Measurements from ENCODE around the gene SCRN1. TPM values are rescaled to one million over a fixed set of nuclear protein-coding genes. Genes with fewer than 3 reads are reported as not detected.

Gene SCRN1
- total and polyA plus RNA-seq, 2 of the 13 experiments (the other 11 are each of a cell fraction or from before 2014, with no cell fraction given), result 43.2 to 49.8 TPM

- TF ChIP-seq ZSCAN21 (CRISPR knock-in tag; IDR thresholded peaks at IDR 0.05; ENCODE audit: borderline replicate concordance) (peak; percentile 50; the same call in 1 of the 2 replicates), NR2F6 (IDR thresholded peaks at IDR 0.05) (no peak), NR2F6 (CRISPR knock-in tag; IDR thresholded peaks at IDR 0.05) (peak; percentile 57; the same call in 1 of the 2 replicates), ZNF607 (CRISPR knock-in tag; IDR thresholded peaks at IDR 0.05; ENCODE audit: borderline replicate concordance) (peak; percentile 33; the same call in 1 of the 2 replicates), SALL1 (CRISPR knock-in tag; IDR thresholded peaks at IDR 0.05) (peak; percentile 82), ZNF281 (CRISPR knock-in tag; IDR thresholded peaks at IDR 0.05; ENCODE audit: borderline replicate concordance) (no peak), ZNF235 (CRISPR knock-in tag; IDR thresholded peaks at IDR 0.05; ENCODE audit: borderline replicate concordance) (peak; percentile 88; the same call in 1 of the 2 replicates), ZMYM3 (CRISPR knock-in tag; IDR thresholded peaks at IDR 0.05) (peak; percentile 90), CENPX (CRISPR knock-in tag; IDR thresholded peaks at IDR 0.05) (no peak), SIX4 (CRISPR knock-in tag; IDR thresholded peaks at IDR 0.05) (0 out of 2 replicates have a peak, but pooled peaks have one; percentile 52), TARDBP (CRISPR knock-in tag; IDR thresholded peaks at IDR 0.05) (no peak; the same call in 1 of the 2 replicates), RNF219 (CRISPR knock-in tag; IDR thresholded peaks at IDR 0.05) (no peak), THAP11 (CRISPR knock-in tag; IDR thresholded peaks at IDR 0.05) (peak; percentile 96), SMAD3 (CRISPR knock-in tag; IDR thresholded peaks at IDR 0.05) (0 out of 2 replicates have a peak, but pooled peaks have one; percentile 44), SP1 (IDR thresholded peaks at IDR 0.05) (no peak), SP1 (CRISPR knock-in tag; IDR thresholded peaks at IDR 0.05) (peak; percentile 93)
- TF ChIP-seq, protein P1, sequence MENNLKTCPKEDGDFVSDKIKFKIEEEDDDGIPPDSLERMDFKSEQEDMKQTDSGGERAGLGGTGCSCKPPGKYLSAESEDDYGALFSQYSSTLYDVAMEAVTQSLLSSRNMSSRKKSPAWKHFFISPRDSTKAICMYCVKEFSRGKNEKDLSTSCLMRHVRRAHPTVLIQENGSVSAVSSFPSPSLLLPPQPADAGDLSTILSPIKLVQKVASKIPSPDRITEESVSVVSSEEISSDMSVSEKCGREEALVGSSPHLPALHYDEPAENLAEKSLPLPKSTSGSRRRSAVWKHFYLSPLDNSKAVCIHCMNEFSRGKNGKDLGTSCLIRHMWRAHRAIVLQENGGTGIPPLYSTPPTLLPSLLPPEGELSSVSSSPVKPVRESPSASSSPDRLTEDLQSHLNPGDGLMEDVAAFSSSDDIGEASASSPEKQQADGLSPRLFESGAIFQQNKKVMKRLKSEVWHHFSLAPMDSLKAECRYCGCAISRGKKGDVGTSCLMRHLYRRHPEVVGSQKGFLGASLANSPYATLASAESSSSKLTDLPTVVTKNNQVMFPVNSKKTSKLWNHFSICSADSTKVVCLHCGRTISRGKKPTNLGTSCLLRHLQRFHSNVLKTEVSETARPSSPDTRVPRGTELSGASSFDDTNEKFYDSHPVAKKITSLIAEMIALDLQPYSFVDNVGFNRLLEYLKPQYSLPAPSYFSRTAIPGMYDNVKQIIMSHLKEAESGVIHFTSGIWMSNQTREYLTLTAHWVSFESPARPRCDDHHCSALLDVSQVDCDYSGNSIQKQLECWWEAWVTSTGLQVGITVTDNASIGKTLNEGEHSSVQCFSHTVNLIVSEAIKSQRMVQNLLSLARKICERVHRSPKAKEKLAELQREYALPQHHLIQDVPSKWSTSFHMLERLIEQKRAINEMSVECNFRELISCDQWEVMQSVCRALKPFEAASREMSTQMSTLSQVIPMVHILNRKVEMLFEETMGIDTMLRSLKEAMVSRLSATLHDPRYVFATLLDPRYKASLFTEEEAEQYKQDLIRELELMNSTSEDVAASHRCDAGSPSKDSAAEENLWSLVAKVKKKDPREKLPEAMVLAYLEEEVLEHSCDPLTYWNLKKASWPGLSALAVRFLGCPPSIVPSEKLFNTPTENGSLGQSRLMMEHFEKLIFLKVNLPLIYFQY (CRISPR knock-in tag; IDR thresholded peaks at IDR 0.05; ENCODE audit: borderline replicate concordance), result peak; percentile 77
- TF ChIP-seq, protein P2, sequence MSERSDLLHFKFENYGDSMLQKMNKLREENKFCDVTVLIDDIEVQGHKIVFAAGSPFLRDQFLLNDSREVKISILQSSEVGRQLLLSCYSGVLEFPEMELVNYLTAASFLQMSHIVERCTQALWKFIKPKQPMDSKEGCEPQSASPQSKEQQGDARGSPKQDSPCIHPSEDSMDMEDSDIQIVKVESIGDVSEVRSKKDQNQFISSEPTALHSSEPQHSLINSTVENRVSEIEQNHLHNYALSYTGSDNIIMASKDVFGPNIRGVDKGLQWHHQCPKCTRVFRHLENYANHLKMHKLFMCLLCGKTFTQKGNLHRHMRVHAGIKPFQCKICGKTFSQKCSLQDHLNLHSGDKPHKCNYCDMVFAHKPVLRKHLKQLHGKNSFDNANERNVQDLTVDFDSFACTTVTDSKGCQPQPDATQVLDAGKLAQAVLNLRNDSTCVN (CRISPR knock-in tag; IDR thresholded peaks at IDR 0.05; ENCODE audit: borderline replicate concordance), result no peak
- TF ChIP-seq, protein P3, sequence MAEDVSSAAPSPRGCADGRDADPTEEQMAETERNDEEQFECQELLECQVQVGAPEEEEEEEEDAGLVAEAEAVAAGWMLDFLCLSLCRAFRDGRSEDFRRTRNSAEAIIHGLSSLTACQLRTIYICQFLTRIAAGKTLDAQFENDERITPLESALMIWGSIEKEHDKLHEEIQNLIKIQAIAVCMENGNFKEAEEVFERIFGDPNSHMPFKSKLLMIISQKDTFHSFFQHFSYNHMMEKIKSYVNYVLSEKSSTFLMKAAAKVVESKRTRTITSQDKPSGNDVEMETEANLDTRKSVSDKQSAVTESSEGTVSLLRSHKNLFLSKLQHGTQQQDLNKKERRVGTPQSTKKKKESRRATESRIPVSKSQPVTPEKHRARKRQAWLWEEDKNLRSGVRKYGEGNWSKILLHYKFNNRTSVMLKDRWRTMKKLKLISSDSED (CRISPR knock-in tag; IDR thresholded peaks at IDR 0.05), result 0 out of 2 replicates have a peak, but pooled peaks have one; percentile 67
Observed at GRCh38 chr7:30028216-30028748, 38.7 kb upstream of the SCRN1 start, which contains the start of gene PLEKHA8 (continued).

Data from HepG2 (cell line).